ENCODE measurements around the gene HIP1. TPM values are rescaled to one million over a fixed set of nuclear protein-coding genes. Genes with fewer than 3 reads are reported as not detected.
"Not testable (repeated sequence)": the region's sequence is repeated elsewhere in the genome, so short reads cannot be mapped to it uniquely, and the experiment has no call there.

Gene HIP1
- total RNA-seq, 8 experiments from 2014 or later: 1.8 to 28.4 (median 19.1) TPM

- ATAC-seq (replicated peaks in 6 of 8); H3K4me3 ChIP-seq; H3K27ac ChIP-seq; in situ Hi-C loops (cut with MboI; ENCODE audit: low pct_unique_long_range_greater_than_20kb in 2 of 9, low sequenced_read_pairs in 9 of 9, unreplicated experiment in 9 of 9); H3K4me1 ChIP-seq (replicated peaks in 1 of 2): not testable (repeated sequence)
- WGBS, 10 experiments: no CpG with 5 or more reads among the region's 4 CpGs
These were observed 229.7 kb downstream of the HIP1 start for GRCh38 chr7:75509033-75509432.

GRCh38 chr7:75492020-75492419 is 246.7 kb downstream of the HIP1 start, which contains the start of gene SPDYE5:
TSS of gene SPDYE5 (plus strand) at chr7:75492320. CDS start at chr7:75494048, 1,728 bp downstream.
- H3K4me1 ChIP-seq (replicated peaks in 1 of 2); in situ Hi-C loops (cut with MboI; ENCODE audit: low pct_unique_long_range_greater_than_20kb in 2 of 9, low sequenced_read_pairs in 9 of 9, unreplicated experiment in 9 of 9); H3K27ac ChIP-seq; H3K4me3 ChIP-seq; ATAC-seq (replicated peaks in 6 of 8): not testable (repeated sequence)
- WGBS, 10 experiments: no CpG with 5 or more reads among the region's 6 CpGs

- in situ Hi-C loops (cut with MboI; ENCODE audit: low pct_unique_long_range_greater_than_20kb in 2 of 9, low sequenced_read_pairs in 9 of 9, unreplicated experiment in 9 of 9); H3K4me1 ChIP-seq (replicated peaks in 1 of 2): not testable (repeated sequence)
- 0 to 11% (median 0%) methylated on average over 3 to 9 of the region's 49 CpGs; no CpG with 5 or more reads in 5 of the 10 experiments for WGBS, 10 experiments
- peak; percentile 100 for ATAC-seq (replicated peaks in 6 of 8)
- Histone ChIP-seq H3K4me3 (peak within 1 kb of the TSS; percentile 58 to 96 (median 85)), H3K27ac (peak within 1 kb of the TSS; percentile 86 to 96)
These were observed 252.6 kb downstream of the HIP1 start, which contains the start of gene POM121C for GRCh38 chr7:75485979-75486643. TSS of gene POM121C (minus strand) at chr7:75486299. CDS start at chr7:75441496, 44,803 bp downstream.

DNA sequence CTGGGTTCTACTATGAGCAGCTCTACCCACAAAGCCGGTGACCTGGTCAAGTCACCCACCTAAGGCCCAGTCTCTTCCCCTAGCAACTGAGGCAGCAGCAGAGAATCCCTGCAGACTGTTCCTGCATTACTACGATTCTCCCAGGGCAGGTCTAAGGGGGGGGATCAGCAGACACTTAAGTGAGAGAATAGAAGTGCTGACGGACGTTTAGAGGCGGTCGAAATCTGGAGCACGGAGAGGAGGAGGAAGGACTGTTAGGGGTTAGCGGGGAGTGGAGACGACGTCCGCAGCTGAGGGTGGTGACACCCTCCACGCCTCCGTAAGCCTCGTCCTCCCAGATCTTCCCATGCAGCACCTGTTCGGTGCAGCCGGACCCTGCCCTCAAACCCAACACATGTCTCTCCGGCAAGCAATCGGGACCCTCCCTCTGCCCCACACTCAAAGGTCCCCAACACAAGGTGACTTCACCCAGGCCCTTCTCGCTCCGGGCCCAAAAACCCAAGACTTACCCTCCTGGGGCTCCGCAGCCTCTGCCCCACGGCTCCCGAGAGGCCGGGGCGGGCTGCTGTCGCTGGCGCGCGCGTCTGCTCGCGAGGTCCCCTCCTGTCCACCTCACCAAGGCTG is 253.3 kb downstream of the HIP1 start:
- WGBS, 10 experiments: no CpG with 5 or more reads among the region's 32 CpGs
- H3K4me1 ChIP-seq (replicated peaks in 1 of 2); ATAC-seq (replicated peaks in 6 of 8); in situ Hi-C loops (cut with MboI; ENCODE audit: low pct_unique_long_range_greater_than_20kb in 2 of 9, low sequenced_read_pairs in 9 of 9, unreplicated experiment in 9 of 9): not testable (repeated sequence)
- Histone ChIP-seq H3K27ac (peak overlapping the region; percentile 86 to 96), H3K4me3 (peak overlapping the region; percentile 58 to 96 (median 85))

Other genes with a start within 250 kb of the HIP1 start
- 1 to 10 TPM in 3 of 8 experiments, under 1 TPM in 5; 0.65 to 5.8 (median 0.85) TPM for gene SPDYE5, start 246.6 kb downstream of the HIP1 start, total RNA-seq
- gene CCL26, start 33.3 kb upstream of the HIP1 start, total RNA-seq: 1 to 10 TPM in 1 of 8 experiments, not detected in 7; 4.9 TPM
- gene CCL24, start 74.9 kb upstream of the HIP1 start, total RNA-seq: not detected
- 100 to 1,000 TPM in 2 of 8 experiments, 10 to 100 TPM in 6; 44.1 to 157 (median 73.2) TPM for gene RHBDD2, start 140.1 kb upstream of the HIP1 start, total RNA-seq
- gene POR, start 176.2 kb upstream of the HIP1 start, total RNA-seq: 100 to 1,000 TPM in 1 of 8 experiments, 10 to 100 TPM in 7; 52.9 to 105 (median 66.2) TPM